ENCODE data around the gene CDH18. TPM values are rescaled to one million over a fixed set of nuclear protein-coding genes. Genes with fewer than 3 reads are reported as not detected.

The CDH18 gene
- total RNA-seq, 1 experiment from 2014 or later: 0.15 TPM

GRCh38 chr5:19988457-19988856, 457 bp upstream of the CDH18 start:
- peak overlapping the region; percentile 84 for H3K4me2 ChIP-seq (ENCODE audit: low read length)

GRCh38 chr5:19986806-19987205, 1.2 kb downstream of the CDH18 start:
- H3K4me1 ChIP-seq (ENCODE audit: insufficient read depth, low read length): peaks cover 3% of the 10 kb centered on the region; the same call in 1 of the 2 replicates
- intact Hi-C loops (cut with micrococcal nuclease): no loop called here
- no peaks in the 10 kb centered on the region for H3K9me2 ChIP-seq (replicated peaks; ENCODE audit: low read length)
- ATAC-seq (no peak), DNase-seq (no peak)
- H4K20me1 ChIP-seq (ENCODE audit: low read length): no peaks in the 10 kb centered on the region
- H3K9ac ChIP-seq (ENCODE audit: low read length): no peak overlapping the region
- TF ChIP-seq EZH2 (IDR thresholded peaks at IDR 0.05; ENCODE audit: low read length, unreplicated experiment): no peak
- TF ChIP-seq CTCF (conservative IDR thresholded peaks at IDR 0.05; ENCODE audit: low read depth, low read length): no peak
- no peak for TF ChIP-seq EZH2phosphoT487 (IDR thresholded peaks at IDR 0.05; ENCODE audit: borderline replicate concordance, low read length)
- no peak overlapping the region for H3K27ac ChIP-seq (ENCODE audit: low read length)
- H3K4me3 ChIP-seq (ENCODE audit: low read length): no peak overlapping the region
- no peaks in the 10 kb centered on the region for H3K79me2 ChIP-seq (ENCODE audit: low read length)
- no TSS peak for BruUV-seq (replicated peaks)
- H3K9me3 ChIP-seq (ENCODE audit: low read length): no peaks in the 10 kb centered on the region
- H3F3A ChIP-seq (ENCODE audit: low read length, unreplicated experiment): no peaks in the 10 kb centered on the region
- POLR2A ChIA-PET (ENCODE audit: unreplicated experiment): no interaction called here
- H3K27me3 ChIP-seq (ENCODE audit: low read length): no peaks in the 10 kb centered on the region
- no peak overlapping the region for H2AFZ ChIP-seq (ENCODE audit: low read length)
- H3K4me2 ChIP-seq (ENCODE audit: low read length): no peak overlapping the region
- no peaks in the 10 kb centered on the region for H3K36me3 ChIP-seq (ENCODE audit: low read depth, low read length)
- CTCF ChIA-PET: no interaction called here

More at GRCh38 chr5:19988457-19988856, 457 bp upstream of the CDH18 start:
- intact Hi-C loops (cut with micrococcal nuclease): no loop called here
- TF ChIP-seq CTCF (conservative IDR thresholded peaks at IDR 0.05; ENCODE audit: low read depth, low read length) (no peak), EZH2phosphoT487 (IDR thresholded peaks at IDR 0.05; ENCODE audit: borderline replicate concordance, low read length) (no peak), EZH2 (IDR thresholded peaks at IDR 0.05; ENCODE audit: low read length, unreplicated experiment) (no peak)
- H3K9me3 ChIP-seq (ENCODE audit: low read length): no peaks in the 10 kb centered on the region
- no peaks in the 10 kb centered on the region for H3F3A ChIP-seq (ENCODE audit: low read length, unreplicated experiment)
- peaks cover 3% of the 10 kb centered on the region; the same call in 1 of the 2 replicates for H3K4me1 ChIP-seq (ENCODE audit: insufficient read depth, low read length)
- no peak overlapping the region for H3K27ac ChIP-seq (ENCODE audit: low read length)
- no peaks in the 10 kb centered on the region for H3K9me2 ChIP-seq (replicated peaks; ENCODE audit: low read length)
- peak overlapping the region; percentile 64 for H3K4me3 ChIP-seq (ENCODE audit: low read length)
- ChIA-PET CTCF (no interaction called here), POLR2A (ENCODE audit: unreplicated experiment) (no interaction called here)
- no peaks in the 10 kb centered on the region for H3K36me3 ChIP-seq (ENCODE audit: low read depth, low read length)
- no peaks in the 10 kb centered on the region for H4K20me1 ChIP-seq (ENCODE audit: low read length)
- ATAC-seq (no peak), DNase-seq (no peak)
- H2AFZ ChIP-seq (ENCODE audit: low read length): peak overlapping the region; percentile 82; the same call in 1 of the 2 replicates
- no TSS peak for BruUV-seq (replicated peaks)
- no peaks in the 10 kb centered on the region for H3K27me3 ChIP-seq (ENCODE audit: low read length)
- no peak overlapping the region for H3K9ac ChIP-seq (ENCODE audit: low read length)
- H3K79me2 ChIP-seq (ENCODE audit: low read length): no peaks in the 10 kb centered on the region

- Histone ChIP-seq H3K9me3 (ENCODE audit: low read length) (no peaks in the 10 kb centered on the region), H3F3A (ENCODE audit: low read length, unreplicated experiment) (no peaks in the 10 kb centered on the region), H4K20me1 (ENCODE audit: low read length) (no peaks in the 10 kb centered on the region), H2AFZ (ENCODE audit: low read length) (no peak overlapping the region), H3K27me3 (ENCODE audit: low read length) (no peaks in the 10 kb centered on the region), H3K9me2 (replicated peaks; ENCODE audit: low read length) (no peaks in the 10 kb centered on the region), H3K36me3 (ENCODE audit: low read depth, low read length) (no peaks in the 10 kb centered on the region), H3K79me2 (ENCODE audit: low read length) (no peaks in the 10 kb centered on the region), H3K4me3 (ENCODE audit: low read length) (no peak overlapping the region), H3K4me1 (ENCODE audit: insufficient read depth, low read length) (peaks cover 3% of the 10 kb centered on the region; the same call in 1 of the 2 replicates), H3K27ac (ENCODE audit: low read length) (no peak overlapping the region), H3K9ac (ENCODE audit: low read length) (no peak overlapping the region), H3K4me2 (ENCODE audit: low read length) (no peak overlapping the region)
- TF ChIP-seq EZH2 (IDR thresholded peaks at IDR 0.05; ENCODE audit: low read length, unreplicated experiment): no peak
- CTCF ChIA-PET: no interaction called here
- ATAC-seq (no peak), DNase-seq (no peak)
- intact Hi-C loops (cut with micrococcal nuclease): no loop called here
- POLR2A ChIA-PET (ENCODE audit: unreplicated experiment): no interaction called here
- BruUV-seq (replicated peaks): no TSS peak
Observed at GRCh38 chr5:19986031-19986619, 1.9 kb downstream of the CDH18 start.
